HL-60 (cell line): Measurements from ENCODE around the gene DOK5.

Source experiments
- DNase-seq, 2 experiments: peaks; one replicate each; pipeline ENCODE4 v3.0.0-alpha.2; 2010 to 2020; ENCODE audit warnings: low read depth in 1 of 2, low spot score in 1 of 2
- H3K27ac ChIP-seq: fragments of 250-450 bp; sonication (Bioruptor Pico); replicated peaks from 2 replicates; pipeline ENCODE4 v1.5.1; 2020; ENCODE audit warnings: mild to moderate bottlenecking, moderate library complexity
- H3K27me3 ChIP-seq: fragments of 250-450 bp; sonication (Bioruptor Pico); 2 replicates; pipeline ENCODE4 v1.5.1; 2021; ENCODE audit warnings: mild to moderate bottlenecking, moderate library complexity; ENCODE audit not compliant: insufficient read depth, poor library complexity, severe bottlenecking
- H3K4me3 ChIP-seq: replicated peaks from 2 replicates; pipeline ENCODE4 v1.5.1; 2011; ENCODE audit warnings: mild to moderate bottlenecking, control low read depth, low read length; ENCODE audit not compliant: insufficient read depth
- CTCF ChIP-seq: IDR thresholded peaks from one replicate; pipeline ENCODE4 v1.5.1; 2011; ENCODE audit warnings: low read length, control low read depth, inconsistent platforms; ENCODE audit not compliant: insufficient read depth
- GABPA ChIP-seq: IDR thresholded peaks from 2 replicates; pipeline ENCODE4 v1.6.1; 2012; ENCODE audit warnings: low read depth
- POLR2AphosphoS5 ChIP-seq: IDR thresholded peaks from 2 replicates; pipeline ENCODE4 v1.6.1; 2012; ENCODE audit warnings: low read depth
- REST ChIP-seq: IDR thresholded peaks from 2 replicates; pipeline ENCODE4 v1.6.1; 2012; ENCODE audit warnings: low read depth; ENCODE audit not compliant: insufficient replicate concordance
- SPI1 ChIP-seq: IDR thresholded peaks from 2 replicates; pipeline ENCODE4 v1.6.1; 2012; ENCODE audit warnings: low read depth, mild to moderate bottlenecking, borderline replicate concordance

Gene DOK5

GRCh38 chr20:54512694-54513093 is 37.3 kb downstream of the DOK5 start:
- no peak for DNase-seq
- TF ChIP-seq GABPA: no peak
- no peak for TF ChIP-seq REST
- TF ChIP-seq CTCF: no peak
- H3K4me3 ChIP-seq: no peak overlapping the region
- no peak overlapping the region for H3K27ac ChIP-seq
- H3K27me3 ChIP-seq: no peaks in the 10 kb centered on the region

- H3K27ac ChIP-seq: no peak overlapping the region
- TF ChIP-seq POLR2AphosphoS5 (no peak), GABPA (no peak), SPI1 (no peak), REST (no peak), CTCF (no peak)
- DNase-seq: no peak
- no peaks in the 10 kb centered on the region for H3K27me3 ChIP-seq
- no peak overlapping the region for H3K4me3 ChIP-seq
Measured at GRCh38 chr20:54514028-54514607, 38.7 kb downstream of the DOK5 start.

GRCh38 chr20:54515793-54516628 is 40.6 kb downstream of the DOK5 start:
- H3K27ac ChIP-seq: no peak overlapping the region
- H3K4me3 ChIP-seq: no peak overlapping the region
- no peaks in the 10 kb centered on the region for H3K27me3 ChIP-seq
- no peak for TF ChIP-seq CTCF
- TF ChIP-seq REST: no peak
- no peak for TF ChIP-seq SPI1
- no peak for TF ChIP-seq POLR2AphosphoS5
- TF ChIP-seq GABPA: no peak
- DNase-seq: no peak
